ENCODE measurements around the gene MRPS18B. TPM values are rescaled to one million over a fixed set of nuclear protein-coding genes. Genes with fewer than 3 reads are reported as not detected.

Gene MRPS18B
- total and polyA plus RNA-seq, 2 of the 13 experiments (the other 11 are each of a cell fraction or from before 2014, with no cell fraction given): 125 to 131 TPM

GRCh38 chr6:30672445-30673253 lies 55.0 kb downstream of the MRPS18B start, which contains the start of gene DHX16 (continued):
- TF ChIP-seq ZNF746 (CRISPR knock-in tag; IDR thresholded peaks at IDR 0.05) (no peak), ZFP90 (CRISPR knock-in tag; IDR thresholded peaks at IDR 0.05; ENCODE audit: borderline replicate concordance) (peak; percentile 31; the same call in 1 of the 2 replicates), ZNF841 (CRISPR knock-in tag; IDR thresholded peaks at IDR 0.05; ENCODE audit: borderline replicate concordance) (no peak), ZFAT (CRISPR knock-in tag; conservative IDR thresholded peaks at IDR 0.05) (no peak), NCOA5 (CRISPR knock-in tag; IDR thresholded peaks at IDR 0.05) (no peak), RCOR2 (CRISPR knock-in tag; IDR thresholded peaks at IDR 0.05) (peak; percentile 78), RBFOX2 (IDR thresholded peaks at IDR 0.05; ENCODE audit: low read depth, low read length) (peak; percentile 85), JUNB (CRISPR knock-in tag; IDR thresholded peaks at IDR 0.05; ENCODE audit: borderline replicate concordance) (no peak), MZF1 (CRISPR knock-in tag; IDR thresholded peaks at IDR 0.05; ENCODE audit: borderline replicate concordance) (0 out of 2 replicates have a peak, but pooled peaks have one; percentile 80), RBAK (CRISPR knock-in tag; IDR thresholded peaks at IDR 0.05) (no peak), ZNF124 (CRISPR knock-in tag; IDR thresholded peaks at IDR 0.05) (peak; percentile 27), HOXA7 (CRISPR knock-in tag; IDR thresholded peaks at IDR 0.05) (no peak), ZNF687 (CRISPR knock-in tag; IDR thresholded peaks at IDR 0.05) (peak; percentile 89), DNMT1 (CRISPR knock-in tag; IDR thresholded peaks at IDR 0.05) (no peak; the same call in 1 of the 2 replicates), MXD4 (CRISPR knock-in tag; IDR thresholded peaks at IDR 0.05) (peak; percentile 83), SRSF1 (optimal IDR thresholded peaks at IDR 0.05; ENCODE audit: low read depth, low read length) (peak; percentile 55), CEBPG (CRISPR knock-in tag; IDR thresholded peaks at IDR 0.05) (0 out of 2 replicates have a peak, but pooled peaks have one; percentile 26), ZSCAN25 (CRISPR knock-in tag; IDR thresholded peaks at IDR 0.05) (peak; percentile 85), FOXO1 (CRISPR knock-in tag; IDR thresholded peaks at IDR 0.05) (peak; percentile 48; the same call in 1 of the 2 replicates)
- TF ChIP-seq, protein P1, sequence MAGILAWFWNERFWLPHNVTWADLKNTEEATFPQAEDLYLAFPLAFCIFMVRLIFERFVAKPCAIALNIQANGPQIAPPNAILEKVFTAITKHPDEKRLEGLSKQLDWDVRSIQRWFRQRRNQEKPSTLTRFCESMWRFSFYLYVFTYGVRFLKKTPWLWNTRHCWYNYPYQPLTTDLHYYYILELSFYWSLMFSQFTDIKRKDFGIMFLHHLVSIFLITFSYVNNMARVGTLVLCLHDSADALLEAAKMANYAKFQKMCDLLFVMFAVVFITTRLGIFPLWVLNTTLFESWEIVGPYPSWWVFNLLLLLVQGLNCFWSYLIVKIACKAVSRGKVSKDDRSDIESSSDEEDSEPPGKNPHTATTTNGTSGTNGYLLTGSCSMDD (CRISPR knock-in tag; IDR thresholded peaks at IDR 0.05): no peak
- TF ChIP-seq, protein P2, sequence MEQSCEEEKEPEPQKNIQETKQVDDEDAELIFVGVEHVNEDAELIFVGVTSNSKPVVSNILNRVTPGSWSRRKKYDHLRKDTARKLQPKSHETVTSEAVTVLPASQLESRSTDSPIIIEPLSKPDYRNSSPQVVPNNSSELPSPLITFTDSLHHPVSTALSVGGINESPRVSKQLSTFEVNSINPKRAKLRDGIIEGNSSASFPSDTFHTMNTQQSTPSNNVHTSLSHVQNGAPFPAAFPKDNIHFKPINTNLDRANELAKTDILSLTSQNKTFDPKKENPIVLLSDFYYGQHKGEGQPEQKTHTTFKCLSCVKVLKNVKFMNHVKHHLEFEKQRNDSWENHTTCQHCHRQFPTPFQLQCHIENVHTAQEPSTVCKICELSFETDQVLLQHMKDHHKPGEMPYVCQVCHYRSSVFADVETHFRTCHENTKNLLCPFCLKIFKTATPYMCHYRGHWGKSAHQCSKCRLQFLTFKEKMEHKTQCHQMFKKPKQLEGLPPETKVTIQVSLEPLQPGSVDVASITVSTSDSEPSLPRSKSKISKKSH (CRISPR knock-in tag; IDR thresholded peaks at IDR 0.05; ENCODE audit: borderline replicate concordance): peak; percentile 74; the same call in 1 of the 2 replicates
- TF ChIP-seq, protein P3, sequence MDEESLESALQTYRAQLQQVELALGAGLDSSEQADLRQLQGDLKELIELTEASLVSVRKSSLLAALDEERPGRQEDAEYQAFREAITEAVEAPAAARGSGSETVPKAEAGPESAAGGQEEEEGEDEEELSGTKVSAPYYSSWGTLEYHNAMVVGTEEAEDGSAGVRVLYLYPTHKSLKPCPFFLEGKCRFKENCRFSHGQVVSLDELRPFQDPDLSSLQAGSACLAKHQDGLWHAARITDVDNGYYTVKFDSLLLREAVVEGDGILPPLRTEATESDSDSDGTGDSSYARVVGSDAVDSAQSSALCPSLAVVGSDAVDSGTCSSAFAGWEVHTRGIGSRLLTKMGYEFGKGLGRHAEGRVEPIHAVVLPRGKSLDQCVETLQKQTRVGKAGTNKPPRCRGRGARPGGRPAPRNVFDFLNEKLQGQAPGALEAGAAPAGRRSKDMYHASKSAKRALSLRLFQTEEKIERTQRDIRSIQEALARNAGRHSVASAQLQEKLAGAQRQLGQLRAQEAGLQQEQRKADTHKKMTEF (CRISPR knock-in tag; IDR thresholded peaks at IDR 0.05): peak; percentile 96

Data from HepG2 (cell line).